Psoas muscle (tissue), 8 donors: ENCODE measurements around the gene COQ8A. TPM values are rescaled to one million over a fixed set of nuclear protein-coding genes. Genes with fewer than 3 reads are reported as not detected.
A peak's percentile ranks its signal among the peaks of the same experiment; 100 is the strongest.

Experiments
- ATAC-seq, 4 donors: fragments of 200-7000 bp; cut with Tn5 transposase; one replicate each; pipeline ENCODE4 v1.9.1; 2020; ENCODE audit warnings: moderate library complexity in 3 of 4, mild to moderate bottlenecking in 2 of 4
- DNase-seq, 2 donors: peaks; one replicate each; pipeline ENCODE4 v3.0.0-alpha.2; 2020
- H3K27ac ChIP-seq: fragments of 200-600 bp; one replicate; pipeline ENCODE4 v1.8.0; 2022
- H3K27me3 ChIP-seq, 3 donors: fragments of 200-600 bp in 1 of 3; one replicate each; pipeline versions ENCODE4 v1.6.1 to v1.8.0; 2013 to 2022; ENCODE audit warnings: low read length in 2 of 3, mild to moderate bottlenecking in 2 of 3, moderate library complexity in 1 of 3; ENCODE audit not compliant: insufficient read depth in 3 of 3
- H3K36me3 ChIP-seq, 2 donors: fragments of 200-600 bp in 1 of 2; one replicate each; pipeline versions ENCODE4 v1.6.1 to v1.8.0; 2013 to 2022; ENCODE audit warnings: low read depth in 1 of 2, mild to moderate bottlenecking in 1 of 2, moderate library complexity in 1 of 2; ENCODE audit not compliant: insufficient read depth in 1 of 2
- H3K4me1 ChIP-seq: fragments of 200-600 bp; one replicate; pipeline ENCODE4 v1.8.0; 2022
- H3K4me3 ChIP-seq: fragments of 200-600 bp; one replicate; pipeline ENCODE4 v1.8.0; 2022; ENCODE audit warnings: mild to moderate bottlenecking
- H3K9me3 ChIP-seq: fragments of 200-600 bp; one replicate; pipeline ENCODE4 v1.8.0; 2022
- WGBS, 3 donors: extraction: QIAGEN DNeasy Blood & Tissue Kit; methylation state at CpG; one replicate each; pipeline versions ENCODE4 v1.1.6 to v1.1.7; 2013; 5-methylcytosine and 5-hydroxymethylcytosine counted together
- intact Hi-C, 2 donors: fragments of 100-400 bp; cut with DNase I; formaldehyde crosslinking; loops; one replicate each; pipeline versions ENCODE4 v1.11.0 to v1.14.2; 2022
- polyA plus RNA-seq, 3 donors: library from polyadenylated mRNA; stranded (reverse); fragments of 200-250 nt; gene quantifications; one replicate each; pipeline ENCODE4 v1.2.3, GENCODE V29; 2013
- total RNA-seq, 4 donors: library from RNA; stranded (reverse); fragmentation: NEBNext Ultra II Directional in 2 of 4; extraction: Animal tissue kit (Norgen Biotek cat#: 25700) in 2 of 4; gene quantifications; one replicate each; pipeline versions ENCODE4 v1.2.1 to v1.2.4, GENCODE V29; 2021 to 2023
- TF ChIP-seq, protein P1 (sequence below): fragments of 200-600 bp; IDR thresholded peaks from one replicate; pipeline ENCODE4 v1.8.0; 2022; ENCODE audit warnings: antibody characterized with exemption
- donor health status: healthy with polysubstance abuse.
- donor health status: DM: no; HTN: no; CAD: no; lungs with moderate emphysema.
- donor health status: Bipolar disorder and iron deficiency.
- donor health status: healthy.
- donor health status: DM: yes; HTN: yes; CAD: no.
- donor health status: DM: no; HTN: no; CAD: no.
- donor health status: DM: no; HTN: no; CAD: no.
- donor health status: DM: yes; HTN: yes; CAD: no.

Gene COQ8A
- total and polyA plus RNA-seq, 7 donors: 134 to 1,432 (median 726) TPM

- intact Hi-C loops: loop anchor here in 1 of 2 donors (2.0 kb wide), 1 partner anchor 22 kb away; no protein-coding TSS in a partner anchor
- DNase-seq (peak; percentile 55 to 83), ATAC-seq (peak; percentile 52 to 75 (median 65))
- WGBS, 3 donors: 21 to 29% (median 22%) methylated on average over 19 of the region's 19 CpGs
- no peaks in the 10 kb centered on the region for H3K27me3 ChIP-seq
- H3K9me3 ChIP-seq: no peaks in the 10 kb centered on the region
- TF ChIP-seq, protein P1, sequence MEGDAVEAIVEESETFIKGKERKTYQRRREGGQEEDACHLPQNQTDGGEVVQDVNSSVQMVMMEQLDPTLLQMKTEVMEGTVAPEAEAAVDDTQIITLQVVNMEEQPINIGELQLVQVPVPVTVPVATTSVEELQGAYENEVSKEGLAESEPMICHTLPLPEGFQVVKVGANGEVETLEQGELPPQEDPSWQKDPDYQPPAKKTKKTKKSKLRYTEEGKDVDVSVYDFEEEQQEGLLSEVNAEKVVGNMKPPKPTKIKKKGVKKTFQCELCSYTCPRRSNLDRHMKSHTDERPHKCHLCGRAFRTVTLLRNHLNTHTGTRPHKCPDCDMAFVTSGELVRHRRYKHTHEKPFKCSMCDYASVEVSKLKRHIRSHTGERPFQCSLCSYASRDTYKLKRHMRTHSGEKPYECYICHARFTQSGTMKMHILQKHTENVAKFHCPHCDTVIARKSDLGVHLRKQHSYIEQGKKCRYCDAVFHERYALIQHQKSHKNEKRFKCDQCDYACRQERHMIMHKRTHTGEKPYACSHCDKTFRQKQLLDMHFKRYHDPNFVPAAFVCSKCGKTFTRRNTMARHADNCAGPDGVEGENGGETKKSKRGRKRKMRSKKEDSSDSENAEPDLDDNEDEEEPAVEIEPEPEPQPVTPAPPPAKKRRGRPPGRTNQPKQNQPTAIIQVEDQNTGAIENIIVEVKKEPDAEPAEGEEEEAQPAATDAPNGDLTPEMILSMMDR: no peak
- H3K4me3 ChIP-seq: peak overlapping the region; percentile 79
- H3K27ac ChIP-seq: peak overlapping the region; percentile 97
- peaks cover 0 to 18% of the 10 kb centered on the region in 2 donors for H3K36me3 ChIP-seq
- H3K4me1 ChIP-seq: peaks cover 61% of the 10 kb centered on the region
These were observed 5.2 kb downstream of the COQ8A start for GRCh38 chr1:226945106-226945857.

GRCh38 chr1:226945858-226946245 is 5.8 kb downstream of the COQ8A start:
- peak overlapping the region; percentile 79 for H3K4me3 ChIP-seq
- peaks cover 0 to 19% of the 10 kb centered on the region in 2 donors for H3K36me3 ChIP-seq
- intact Hi-C loops: loop anchor here in 1 of 2 donors (2.0 kb wide), 1 partner anchor 21 kb away; no protein-coding TSS in a partner anchor
- TF ChIP-seq, protein P1: no peak
- H3K27me3 ChIP-seq: no peaks in the 10 kb centered on the region
- WGBS, 3 donors: 32 to 49% (median 36%) methylated on average over 8 of the region's 8 CpGs
- DNase-seq: no peak
- H3K9me3 ChIP-seq: no peaks in the 10 kb centered on the region
- H3K4me1 ChIP-seq: peaks cover 67% of the 10 kb centered on the region
- no peak for ATAC-seq
- H3K27ac ChIP-seq: peak overlapping the region; percentile 97

DNA sequence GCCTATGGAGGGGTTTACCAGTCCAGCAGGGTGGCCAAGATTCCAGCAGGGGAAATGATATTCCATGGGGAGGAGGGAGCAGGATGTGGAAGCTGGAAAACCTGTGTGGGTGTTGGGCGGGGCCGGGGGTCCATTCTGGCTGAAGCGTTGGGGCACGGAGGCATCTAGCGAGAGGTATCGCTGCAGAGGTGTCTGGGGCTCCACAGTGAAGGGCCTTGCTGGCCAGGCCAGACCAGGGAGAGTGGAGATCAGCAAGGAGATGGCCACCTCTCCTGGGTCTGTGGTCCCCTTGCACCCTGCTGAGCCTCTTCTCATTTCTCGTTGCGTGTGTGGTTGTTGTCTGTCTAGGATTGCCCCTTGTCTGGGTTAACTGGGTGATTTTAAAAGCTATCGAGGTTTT is 6.2 kb downstream of the COQ8A start:
- Histone ChIP-seq H3K9me3 (no peaks in the 10 kb centered on the region), H3K27me3 (no peaks in the 10 kb centered on the region), H3K4me3 (peak overlapping the region; percentile 79), H3K27ac (peak overlapping the region; percentile 97), H3K4me1 (peaks cover 71% of the 10 kb centered on the region), H3K36me3 (peaks cover 0 to 19% of the 10 kb centered on the region in 2 donors)
- WGBS, 3 donors: 54 to 73% (median 62%) methylated on average over 9 of the region's 9 CpGs
- intact Hi-C loops: no loop called here
- no peak for ATAC-seq
- DNase-seq: no peak
- TF ChIP-seq, protein P1: no peak

DNA sequence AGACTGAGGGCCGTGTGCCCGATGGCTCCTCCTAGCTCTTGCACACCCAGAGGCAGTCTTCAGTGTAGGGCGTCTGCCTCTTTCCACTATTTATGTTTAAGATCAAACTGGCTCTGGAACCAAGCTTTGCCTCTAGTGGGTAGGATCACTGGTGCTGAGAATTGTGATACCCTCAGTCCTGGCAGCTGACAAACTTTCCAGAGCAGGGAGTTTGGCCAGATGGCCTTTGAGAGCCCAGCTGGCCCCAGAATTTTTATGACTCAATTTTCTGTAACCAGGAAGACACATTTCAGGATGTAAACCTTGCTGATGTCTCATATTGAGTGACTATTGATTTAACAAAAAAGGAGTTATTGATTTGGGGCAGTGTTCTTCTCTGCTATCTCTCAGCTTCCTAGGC is 6.7 kb downstream of the COQ8A start:
- WGBS, 3 donors: 37 to 49% (median 42%) methylated on average over 3 of the region's 3 CpGs
- Histone ChIP-seq H3K4me3 (peak overlapping the region; percentile 79), H3K9me3 (no peaks in the 10 kb centered on the region), H3K27me3 (no peaks in the 10 kb centered on the region), H3K4me1 (peaks cover 76% of the 10 kb centered on the region), H3K27ac (peak overlapping the region; percentile 97), H3K36me3 (peaks cover 0 to 19% of the 10 kb centered on the region in 2 donors)
- TF ChIP-seq, protein P1: no peak
- peak in 1 of 4 donors; percentile 3 for ATAC-seq
- no peak for DNase-seq
- intact Hi-C loops: no loop called here
